Body of pancreas (tissue), 4 donors: Measurements from ENCODE around the gene CBX7. TPM values are rescaled to one million over a fixed set of nuclear protein-coding genes. Genes with fewer than 3 reads are reported as not detected.

Experiments
- ATAC-seq: fragments of 150-250 bp; one replicate; pipeline ENCODE4 v1.9.1; 2016
- DNase-seq, 4 donors: peaks; one replicate each; pipeline ENCODE4 v3.0.0-alpha.2; 2019
- H3K27ac ChIP-seq, 4 donors: fragments of 200-600 bp; sonication (generic); 1 replicate in 3 of 4; 2 replicates in 1 of 4; pipeline versions ENCODE4 v1.5.1 to v1.6.1; 2016 to 2019; ENCODE audit warnings: mild to moderate bottlenecking in 1 of 4, mixed read lengths in 1 of 4, moderate library complexity in 1 of 4
- H3K27me3 ChIP-seq, 2 donors: fragments of 200-600 bp; sonication (generic); one replicate each; pipeline ENCODE4 v1.6.0; 2016; ENCODE audit warnings: mild to moderate bottlenecking in 1 of 2
- H3K36me3 ChIP-seq, 2 donors: fragments of 200-600 bp; sonication (generic); replicated peaks in 1 of 2; 2 replicates each; pipeline ENCODE4 v1.5.1; 2016; ENCODE audit warnings: low read depth in 2 of 2; ENCODE audit not compliant: insufficient read depth in 1 of 2
- H3K4me1 ChIP-seq: fragments of 200-600 bp; sonication (generic); one replicate; pipeline ENCODE4 v1.6.0; 2016
- H3K4me3 ChIP-seq, 2 donors: fragments of 200-600 bp; sonication (generic); 1 replicate in 1 of 2; 2 replicates in 1 of 2; pipeline ENCODE4 v1.5.1; 2016 to 2019
- H3K9me3 ChIP-seq, 3 donors: fragments of 200-600 bp; sonication (generic); 1 replicate in 2 of 3; 2 replicates in 1 of 3; pipeline ENCODE4 v1.5.1; 2016
- CTCF ChIP-seq, 7 experiments: fragments of 450-650 bp in 4 of 7; fragments of 200-600 bp in 3 of 7; sonication (generic) in 3 of 7; IDR thresholded peaks; one replicate each; pipeline ENCODE4 v1.5.1; 2016 to 2019; ENCODE audit warnings: antibody characterized with exemption in 7 of 7
- POLR2A ChIP-seq, 3 donors: fragments of 450-650 bp; IDR thresholded peaks; one replicate each; pipeline ENCODE4 v1.6.1; 2016; ENCODE audit warnings: antibody characterized with exemption in 3 of 3, mild to moderate bottlenecking in 2 of 3
- WGBS, 2 donors: methylation state at CpG; one replicate each; pipeline ENCODE4 v1.1.5; 2017; 5-methylcytosine and 5-hydroxymethylcytosine counted together
- intact Hi-C: fragments of 100-400 bp; cut with DNase I; formaldehyde crosslinking; loops from one replicate; pipeline ENCODE4 v1.15.1; 2023
- total RNA-seq, 2 donors: library from RNA; depleted of rRNA; stranded (reverse); fragments of >200 nt; gene quantifications; one replicate each; pipeline ENCODE4 v1.1.0, GENCODE V29; 2016

The CBX7 gene
- total RNA-seq, 2 donors from 2014 or later, result 38.1 to 41.2 TPM

GRCh38 chr22:39087098-39087497 is 65.4 kb downstream of the CBX7 start:
- DNase-seq (no peak), ATAC-seq (no peak)
- Histone ChIP-seq H3K4me1 (no peaks in the 10 kb centered on the region), H3K9me3 (no peaks in the 10 kb centered on the region), H3K27me3 (no peaks in the 10 kb centered on the region), H3K27ac (no peak overlapping the region), H3K4me3 (no peak overlapping the region), H3K36me3 (no peaks in the 10 kb centered on the region)
- 78 to 90% methylated on average over 4 to 5 of the region's 6 CpGs for WGBS, 2 donors
- no peak for TF ChIP-seq POLR2A (IDR thresholded peaks at IDR 0.05)
- no peak for TF ChIP-seq CTCF (IDR thresholded peaks at IDR 0.05)
- intact Hi-C loops, result no loop called here

GRCh38 chr22:39084666-39085065 is 67.8 kb downstream of the CBX7 start:
- Histone ChIP-seq H3K9me3 (no peaks in the 10 kb centered on the region), H3K4me3 (no peak overlapping the region), H3K4me1 (no peaks in the 10 kb centered on the region), H3K36me3 (no peaks in the 10 kb centered on the region), H3K27me3 (no peaks in the 10 kb centered on the region), H3K27ac (no peak overlapping the region)
- DNase-seq (no peak), ATAC-seq (no peak)
- TF ChIP-seq CTCF (IDR thresholded peaks at IDR 0.05) (no peak), POLR2A (IDR thresholded peaks at IDR 0.05) (no peak)
- intact Hi-C loops, result no loop called here
- WGBS, 2 donors, result 78 to 89% methylated on average over 4 to 8 of the region's 8 CpGs

GRCh38 chr22:39083212-39084165 is 69.0 kb downstream of the CBX7 start:
- H3K4me3 ChIP-seq, result no peak overlapping the region
- no peaks in the 10 kb centered on the region for H3K4me1 ChIP-seq
- no peaks in the 10 kb centered on the region for H3K9me3 ChIP-seq
- no peak for TF ChIP-seq CTCF (IDR thresholded peaks at IDR 0.05)
- TF ChIP-seq POLR2A (IDR thresholded peaks at IDR 0.05), result no peak
- ATAC-seq (no peak), DNase-seq (no peak)
- 72 to 77% methylated on average over 10 to 12 of the region's 14 CpGs for WGBS, 2 donors
- no peaks in the 10 kb centered on the region for H3K27me3 ChIP-seq
- intact Hi-C loops, result no loop called here
- H3K36me3 ChIP-seq, result no peaks in the 10 kb centered on the region
- H3K27ac ChIP-seq, result no peak overlapping the region

GRCh38 chr22:39081598-39081997 is 70.9 kb downstream of the CBX7 start:
- ATAC-seq (no peak), DNase-seq (no peak)
- intact Hi-C loops, result no loop called here
- Histone ChIP-seq H3K36me3 (no peaks in the 10 kb centered on the region), H3K4me3 (no peak overlapping the region), H3K4me1 (peaks cover 9% of the 10 kb centered on the region), H3K9me3 (no peaks in the 10 kb centered on the region), H3K27me3 (no peaks in the 10 kb centered on the region), H3K27ac (no peak overlapping the region)
- 71 to 72% methylated on average over 8 of the region's 8 CpGs for WGBS, 2 donors
- TF ChIP-seq CTCF (IDR thresholded peaks at IDR 0.05), result no peak

GRCh38 chr22:39081016-39081415 is 71.5 kb downstream of the CBX7 start:
- Histone ChIP-seq H3K27ac (no peak overlapping the region), H3K4me3 (no peak overlapping the region), H3K9me3 (no peaks in the 10 kb centered on the region), H3K4me1 (peaks cover 9% of the 10 kb centered on the region), H3K36me3 (no peaks in the 10 kb centered on the region), H3K27me3 (no peaks in the 10 kb centered on the region)
- TF ChIP-seq CTCF (IDR thresholded peaks at IDR 0.05) (no peak), POLR2A (IDR thresholded peaks at IDR 0.05) (no peak)
- WGBS, 2 donors, result 80 to 90% methylated on average over 11 to 12 of the region's 12 CpGs
- ATAC-seq (no peak), DNase-seq (no peak)
- intact Hi-C loops, result no loop called here
